CD14-positive monocyte (primary cell): ENCODE measurements around the gene SP7. TPM values are rescaled to one million over a fixed set of nuclear protein-coding genes. Genes with fewer than 3 reads are reported as not detected.
A peak's percentile ranks its signal among the peaks of the same experiment; 100 is the strongest.
"Not testable (repeated sequence)": the region's sequence is repeated elsewhere in the genome, so short reads cannot be mapped to it uniquely, and the experiment has no call there.

Experiments
- DNase-seq, 3 donors: peaks; one replicate each; pipeline ENCODE4 v3.0.0-alpha.2; 2011 to 2022
- H2AFZ ChIP-seq: 2 replicates; pipeline ENCODE4 v1.6.0; 2012; ENCODE audit warnings: mild to moderate bottlenecking, low read depth, low read length, inconsistent platforms; ENCODE audit not compliant: insufficient read depth, poor library complexity, severe bottlenecking
- H3K27ac ChIP-seq, 2 donors: 1 replicate in 1 of 2; 2 replicates in 1 of 2; pipeline ENCODE4 v1.5.1; 2012 to 2013; ENCODE audit warnings: low read length in 2 of 2, control low read depth in 1 of 2, inconsistent platforms in 1 of 2, low read depth in 1 of 2, mild to moderate bottlenecking in 1 of 2
- H3K27me3 ChIP-seq, 2 donors: one replicate each; pipeline versions ENCODE4 v1.6.0 to v1.6.1; 2011 to 2013; ENCODE audit warnings: low read length in 2 of 2; ENCODE audit not compliant: control insufficient read depth in 2 of 2, insufficient read depth in 2 of 2
- H3K36me3 ChIP-seq, 2 donors: replicated peaks in 1 of 2; 1 replicate in 1 of 2; 2 replicates in 1 of 2; pipeline versions ENCODE4 v1.5.1 to v1.6.1; 2012 to 2013; ENCODE audit warnings: low read length in 2 of 2, control low read depth in 1 of 2, inconsistent platforms in 1 of 2, mild to moderate bottlenecking in 1 of 2; ENCODE audit not compliant: insufficient read depth in 2 of 2, control insufficient read depth in 1 of 2
- H3K4me1 ChIP-seq, 2 donors: 1 replicate in 1 of 2; 2 replicates in 1 of 2; pipeline versions ENCODE4 v1.5.1 to v1.6.1; 2012 to 2013; ENCODE audit warnings: low read length in 2 of 2, control low read depth in 1 of 2, inconsistent platforms in 1 of 2, mild to moderate bottlenecking in 1 of 2, moderate library complexity in 1 of 2; ENCODE audit not compliant: insufficient read depth in 2 of 2, control insufficient read depth in 1 of 2
- H3K4me2 ChIP-seq: replicated peaks from 2 replicates; pipeline ENCODE3; 2012; ENCODE audit warnings: low read length, moderate library complexity, mild to moderate bottlenecking; ENCODE audit not compliant: poor library complexity, severe bottlenecking; ENCODE audit errors: extremely low read depth
- H3K4me3 ChIP-seq, 3 experiments: fragments of 200-600 bp in 1 of 3; sonication (generic) in 1 of 3; replicated peaks in 1 of 3; 1 replicate in 2 of 3; 2 replicates in 1 of 3; pipeline ENCODE4 v1.5.1; 2011 to 2013; ENCODE audit warnings: low read length in 3 of 3, mild to moderate bottlenecking in 3 of 3, control low read depth in 2 of 3, low read depth in 2 of 3, inconsistent platforms in 1 of 3, moderate library complexity in 1 of 3
- H3K79me2 ChIP-seq: 2 replicates; pipeline ENCODE4 v1.6.0; 2012; ENCODE audit warnings: mild to moderate bottlenecking, control low read depth, inconsistent platforms, low read length, moderate library complexity; ENCODE audit not compliant: insufficient read depth
- H3K9ac ChIP-seq: 2 replicates; pipeline ENCODE4 v1.6.0; 2017; ENCODE audit warnings: low read length, mild to moderate bottlenecking; ENCODE audit not compliant: insufficient read depth, poor library complexity, severe bottlenecking
- H3K9me3 ChIP-seq, 2 donors: replicated peaks in 1 of 2; 1 replicate in 1 of 2; 2 replicates in 1 of 2; pipeline versions ENCODE4 v1.5.1 to v1.6.1; 2012 to 2013; ENCODE audit warnings: low read length in 2 of 2, control low read depth in 1 of 2; ENCODE audit not compliant: control insufficient read depth in 1 of 2, insufficient read depth in 1 of 2
- H4K20me1 ChIP-seq: 2 replicates; pipeline ENCODE4 v1.6.0; 2012; ENCODE audit warnings: mild to moderate bottlenecking, low read length, control low read depth, moderate library complexity; ENCODE audit not compliant: insufficient read depth
- H3K27ac Mint-ChIP-seq, 7 donors: one replicate each; pipeline ENCODE4 v1.8.0; 2020; ENCODE audit warnings: mild to moderate bottlenecking in 7 of 7, mixed read lengths in 7 of 7, moderate library complexity in 6 of 7, inconsistent platforms in 2 of 7
- H3K27me3 Mint-ChIP-seq, 3 donors: one replicate each; pipeline ENCODE4 v1.8.0; 2021 to 2022; ENCODE audit warnings: low read depth in 3 of 3, mild to moderate bottlenecking in 3 of 3, mixed read lengths in 3 of 3, moderate library complexity in 3 of 3, inconsistent platforms in 1 of 3
- H3K36me3 Mint-ChIP-seq, 2 donors: one replicate each; pipeline ENCODE4 v1.8.0; 2020; ENCODE audit warnings: mixed read lengths in 2 of 2, inconsistent platforms in 1 of 2, mild to moderate bottlenecking in 1 of 2
- H3K4me1 Mint-ChIP-seq: one replicate; pipeline ENCODE4 v1.8.0; 2020; ENCODE audit warnings: mild to moderate bottlenecking, mixed read lengths
- H3K4me3 Mint-ChIP-seq, 2 donors: one replicate each; pipeline ENCODE4 v1.8.0; 2020; ENCODE audit warnings: mild to moderate bottlenecking in 2 of 2, mixed read lengths in 2 of 2, moderate library complexity in 1 of 2
- H3K9me3 Mint-ChIP-seq, 7 donors: one replicate each; pipeline ENCODE4 v1.8.0; 2020 to 2022; ENCODE audit warnings: mixed read lengths in 7 of 7, mild to moderate bottlenecking in 6 of 7, moderate library complexity in 6 of 7, inconsistent platforms in 2 of 7
- WGBS: methylation state at CpG from one replicate; pipeline ENCODE4 v1.1.5; 2013; ENCODE audit warnings: missing lambda C conversion rate; ENCODE audit not compliant: insufficient coverage; 5-methylcytosine and 5-hydroxymethylcytosine counted together
- intact Hi-C, 2 donors: fragments of 100-400 bp; cut with micrococcal nuclease; formaldehyde crosslinking; loops; one replicate each; pipeline versions ENCODE4 v1.15.0 to v1.15.1; 2023
- polyA plus RNA-seq, 3 donors: library from polyadenylated mRNA; depleted of rRNA in 1 of 3; unstranded in 2 of 3; stranded (reverse) in 1 of 3; fragments of 300-500 nt in 2 of 3; fragments of >200 nt in 1 of 3; fragmentation: Illumina TruSeq in 2 of 3; gene quantifications; 1 replicate in 2 of 3; 2 replicates in 1 of 3; pipeline ENCODE4 v1.2.3, GENCODE V29; 2012 to 2021
- TF ChIP-seq, protein P1 (sequence below): fragments of 200-600 bp; IDR thresholded peaks from one replicate; pipeline ENCODE4 v1.8.0; 2022; ENCODE audit warnings: antibody characterized with exemption, mild to moderate bottlenecking

The SP7 gene
- polyA plus RNA-seq, 3 donors, result 0.04 TPM; not detected in 2

GRCh38 chr12:53373554-53374133 lies 37.5 kb upstream of the SP7 start:
- H3K4me3 ChIP-seq, DNase-seq, H3K9ac ChIP-seq, H3K9me3 ChIP-seq, H3K79me2 ChIP-seq, H3K27me3 Mint-ChIP-seq, intact Hi-C loops, H3K36me3 ChIP-seq, H3K9me3 Mint-ChIP-seq, H4K20me1 ChIP-seq, H3K36me3 Mint-ChIP-seq, H3K27me3 ChIP-seq: not testable (repeated sequence)
- H3K27ac Mint-ChIP-seq, result peak overlapping the region; percentile 49 to 99 (median 75)
- H3K4me2 ChIP-seq, result peak overlapping the region; percentile 46
- H2AFZ ChIP-seq, result peak overlapping the region; percentile 44
- H3K27ac ChIP-seq, result peak overlapping the region in 1 of 2 donors; percentile 30
- WGBS, result 100% methylated on average over 2 of the region's 6 CpGs
- peaks cover 42% of the 10 kb centered on the region for H3K4me1 Mint-ChIP-seq
- peaks cover 54 to 59% of the 10 kb centered on the region in 2 donors for H3K4me1 ChIP-seq
- H3K4me3 Mint-ChIP-seq, result peak overlapping the region in 1 of 2 donors; percentile 39

- peak overlapping the region; percentile 40 for H3K9ac ChIP-seq
- peaks cover 41% of the 10 kb centered on the region for H3K4me1 Mint-ChIP-seq
- TF ChIP-seq, protein P1, sequence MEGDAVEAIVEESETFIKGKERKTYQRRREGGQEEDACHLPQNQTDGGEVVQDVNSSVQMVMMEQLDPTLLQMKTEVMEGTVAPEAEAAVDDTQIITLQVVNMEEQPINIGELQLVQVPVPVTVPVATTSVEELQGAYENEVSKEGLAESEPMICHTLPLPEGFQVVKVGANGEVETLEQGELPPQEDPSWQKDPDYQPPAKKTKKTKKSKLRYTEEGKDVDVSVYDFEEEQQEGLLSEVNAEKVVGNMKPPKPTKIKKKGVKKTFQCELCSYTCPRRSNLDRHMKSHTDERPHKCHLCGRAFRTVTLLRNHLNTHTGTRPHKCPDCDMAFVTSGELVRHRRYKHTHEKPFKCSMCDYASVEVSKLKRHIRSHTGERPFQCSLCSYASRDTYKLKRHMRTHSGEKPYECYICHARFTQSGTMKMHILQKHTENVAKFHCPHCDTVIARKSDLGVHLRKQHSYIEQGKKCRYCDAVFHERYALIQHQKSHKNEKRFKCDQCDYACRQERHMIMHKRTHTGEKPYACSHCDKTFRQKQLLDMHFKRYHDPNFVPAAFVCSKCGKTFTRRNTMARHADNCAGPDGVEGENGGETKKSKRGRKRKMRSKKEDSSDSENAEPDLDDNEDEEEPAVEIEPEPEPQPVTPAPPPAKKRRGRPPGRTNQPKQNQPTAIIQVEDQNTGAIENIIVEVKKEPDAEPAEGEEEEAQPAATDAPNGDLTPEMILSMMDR, result no peak
- H2AFZ ChIP-seq, result peak overlapping the region; percentile 29
- WGBS, result no CpG with 5 or more reads among the region's 4 CpGs
- H3K4me3 ChIP-seq, result peak overlapping the region in 1 of 3 experiments; percentile 30
- DNase-seq, result peak; percentile 67 to 87 (median 84)
- no peaks in the 10 kb centered on the region for H4K20me1 ChIP-seq
- H3K36me3 ChIP-seq, result no peaks in the 10 kb centered on the region
- peaks cover 0 to 1% of the 10 kb centered on the region in 2 donors for H3K36me3 Mint-ChIP-seq
- no peaks in the 10 kb centered on the region for H3K27me3 ChIP-seq
- H3K27ac Mint-ChIP-seq, result peak overlapping the region; percentile 93 to 99 (median 97)
- no peaks in the 10 kb centered on the region for H3K27me3 Mint-ChIP-seq
- H3K4me1 ChIP-seq, result peaks cover 55 to 58% of the 10 kb centered on the region in 2 donors
- H3K4me3 Mint-ChIP-seq, result peak overlapping the region; percentile 56 to 83
- peak overlapping the region; percentile 75 to 86 for H3K27ac ChIP-seq
- peaks cover 0 to 2% (median 0%) of the 10 kb centered on the region in 7 donors for H3K9me3 Mint-ChIP-seq
- no peaks in the 10 kb centered on the region for H3K79me2 ChIP-seq
- intact Hi-C loops, result no loop called here
- no peaks in the 10 kb centered on the region for H3K9me3 ChIP-seq
- peak overlapping the region; percentile 62 for H3K4me2 ChIP-seq
Measured at GRCh38 chr12:53365245-53365904, 29.2 kb upstream of the SP7 start.

- H2AFZ ChIP-seq, H3K4me2 ChIP-seq, H3K27ac Mint-ChIP-seq, H3K4me3 ChIP-seq, H4K20me1 ChIP-seq, H3K9me3 ChIP-seq, H3K79me2 ChIP-seq, H3K4me3 Mint-ChIP-seq, DNase-seq, H3K9ac ChIP-seq, H3K9me3 Mint-ChIP-seq, H3K36me3 ChIP-seq, H3K27me3 ChIP-seq, H3K36me3 Mint-ChIP-seq, intact Hi-C loops, H3K27me3 Mint-ChIP-seq, H3K27ac ChIP-seq: not testable (repeated sequence)
- H3K4me1 Mint-ChIP-seq, result peaks cover 22% of the 10 kb centered on the region
- H3K4me1 ChIP-seq, result peaks cover 23 to 26% of the 10 kb centered on the region in 2 donors
- WGBS, result no CpG with 5 or more reads among the region's 10 CpGs
Measured at GRCh38 chr12:53361638-53362037, 25.5 kb upstream of the SP7 start.
